Measurements from ENCODE around the gene ADAMTS13.

ADAMTS13 gene

DNA sequence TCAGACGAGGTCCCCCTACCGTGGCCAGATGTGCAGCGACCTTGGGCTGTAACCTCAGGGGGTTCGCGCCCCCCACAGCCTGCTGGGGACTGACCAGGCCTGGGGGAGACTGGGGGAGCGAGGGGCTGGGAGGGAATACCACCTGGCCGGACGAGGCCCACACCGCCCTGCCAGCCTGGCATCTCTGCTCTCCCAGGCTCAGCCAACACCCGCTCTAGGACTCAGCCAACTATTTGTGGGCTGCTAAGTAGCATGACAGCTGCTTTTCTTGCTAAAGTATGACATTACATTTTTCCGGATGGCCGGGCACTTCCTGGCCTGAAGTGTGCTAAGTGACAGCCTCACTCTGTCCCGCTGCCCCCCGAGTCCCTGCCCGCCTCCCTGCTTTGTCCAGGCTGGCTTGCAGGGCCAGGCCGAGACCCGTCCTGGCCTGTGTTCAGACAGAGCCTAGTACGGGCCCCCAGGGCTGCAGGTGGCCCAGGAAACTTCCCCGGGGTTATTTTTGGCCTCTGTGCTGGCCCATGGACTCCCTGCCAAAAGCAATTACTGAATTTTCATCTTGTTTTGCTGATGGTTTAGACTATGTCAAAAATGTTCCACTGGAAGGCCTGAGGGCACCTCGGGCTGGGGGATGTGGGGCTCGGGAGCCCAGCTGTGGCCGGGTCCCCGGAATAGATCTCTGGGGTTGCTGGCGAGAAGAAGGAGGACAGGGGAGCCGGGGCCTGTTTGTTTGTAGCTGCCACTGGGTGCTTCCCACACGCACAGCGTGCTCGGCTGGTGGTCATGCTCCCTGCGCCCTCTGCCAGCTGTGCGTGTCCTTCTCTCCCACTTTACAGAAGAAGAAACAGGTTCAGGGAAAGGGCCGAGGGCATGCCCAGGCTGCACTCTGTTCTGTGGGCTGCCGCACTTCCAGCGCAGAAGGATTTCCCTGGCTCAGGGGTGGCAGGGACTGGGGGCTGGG, 70.2 kb downstream of the ADAMTS13 start:
- no peak for DNase-seq

DNA sequence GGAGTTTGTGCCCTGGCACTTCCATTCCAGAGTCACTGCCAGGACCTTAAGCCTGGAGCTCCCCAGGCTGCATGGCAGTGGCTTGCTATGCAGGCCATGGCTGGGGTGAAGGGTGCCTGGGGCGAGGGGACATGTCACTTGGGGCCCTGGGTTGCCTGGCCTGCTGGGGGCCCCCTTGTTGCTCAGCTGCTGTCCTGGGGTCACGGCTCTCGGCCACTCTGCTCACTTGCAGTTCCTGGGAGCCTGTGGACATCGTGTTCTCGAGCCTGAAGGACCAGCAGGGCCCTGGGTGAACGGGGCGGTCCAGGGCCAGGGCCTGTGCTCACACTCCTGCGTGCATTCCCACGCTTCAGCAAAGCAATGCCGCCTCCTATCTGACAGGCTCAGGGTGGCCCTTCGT, 71.3 kb downstream of the ADAMTS13 start:
- DNase-seq: no peak

DNA sequence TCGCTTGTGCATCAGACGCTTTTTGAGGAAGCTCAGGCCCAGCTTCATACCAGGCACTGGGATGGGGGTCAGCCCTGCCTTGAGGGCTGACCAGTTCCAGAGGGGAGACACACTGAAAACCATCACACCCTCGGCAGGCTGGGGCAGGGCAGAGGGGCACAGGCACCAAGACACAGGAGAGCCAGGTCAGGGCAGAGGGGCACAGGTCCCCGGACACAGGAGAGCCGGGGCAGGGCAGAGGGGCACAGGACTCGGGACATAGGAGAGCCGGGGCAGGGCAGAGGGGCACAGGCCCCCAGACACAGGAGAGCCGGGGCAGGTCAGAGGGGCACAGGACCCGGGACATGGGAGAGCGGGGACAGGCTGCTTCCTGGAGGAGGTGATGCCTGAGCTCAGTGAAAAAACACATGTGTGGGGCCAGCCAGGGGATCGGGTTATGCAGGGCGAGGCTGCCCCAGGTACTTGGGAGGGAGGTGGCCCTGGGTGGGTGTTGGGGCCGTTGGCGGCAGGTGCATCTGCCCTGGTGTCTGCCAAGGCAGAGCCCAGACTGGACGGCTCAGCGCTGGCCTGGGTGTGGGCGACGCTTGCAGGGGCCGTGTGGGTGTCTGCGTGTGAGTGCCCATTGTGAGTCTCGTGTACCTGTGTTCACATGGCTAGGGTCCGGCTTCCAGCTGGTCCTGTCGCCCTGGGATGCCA, 71.8 kb downstream of the ADAMTS13 start:
- no peak for DNase-seq

DNA sequence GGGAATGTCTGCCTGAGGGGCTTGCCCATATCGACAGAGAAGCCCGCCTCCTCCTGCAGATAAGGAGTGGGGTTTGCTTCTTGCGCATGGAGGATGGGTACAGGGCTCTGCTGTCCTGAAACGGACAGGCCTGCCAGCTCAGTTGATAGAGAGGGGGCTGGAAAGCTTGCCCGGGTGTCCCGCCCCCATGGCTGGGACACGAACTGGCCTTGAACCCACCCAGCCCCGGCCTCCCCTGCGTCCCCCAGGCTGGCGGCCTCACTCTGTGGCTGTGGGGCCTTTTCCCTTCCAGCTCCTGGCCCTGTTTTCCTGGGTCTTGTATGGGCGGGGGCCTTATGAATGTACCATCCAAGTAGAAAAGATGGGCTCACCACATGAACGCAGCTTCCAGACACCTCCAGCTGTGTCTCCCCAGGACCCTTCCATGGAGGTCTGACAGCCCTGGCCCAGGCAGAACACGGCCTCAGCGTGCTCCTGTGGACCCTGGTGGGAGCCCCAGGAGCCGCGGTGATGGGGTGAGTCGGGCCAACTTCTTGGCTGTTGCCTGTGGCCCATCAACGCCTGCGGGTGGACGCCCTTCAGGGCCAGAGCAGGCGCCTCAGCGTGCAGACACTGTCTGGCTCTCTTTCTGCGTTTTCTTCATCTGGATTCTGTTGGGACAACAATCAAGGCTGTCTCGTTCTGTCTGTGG, 72.6 kb downstream of the ADAMTS13 start:
- no peak for DNase-seq

DNA sequence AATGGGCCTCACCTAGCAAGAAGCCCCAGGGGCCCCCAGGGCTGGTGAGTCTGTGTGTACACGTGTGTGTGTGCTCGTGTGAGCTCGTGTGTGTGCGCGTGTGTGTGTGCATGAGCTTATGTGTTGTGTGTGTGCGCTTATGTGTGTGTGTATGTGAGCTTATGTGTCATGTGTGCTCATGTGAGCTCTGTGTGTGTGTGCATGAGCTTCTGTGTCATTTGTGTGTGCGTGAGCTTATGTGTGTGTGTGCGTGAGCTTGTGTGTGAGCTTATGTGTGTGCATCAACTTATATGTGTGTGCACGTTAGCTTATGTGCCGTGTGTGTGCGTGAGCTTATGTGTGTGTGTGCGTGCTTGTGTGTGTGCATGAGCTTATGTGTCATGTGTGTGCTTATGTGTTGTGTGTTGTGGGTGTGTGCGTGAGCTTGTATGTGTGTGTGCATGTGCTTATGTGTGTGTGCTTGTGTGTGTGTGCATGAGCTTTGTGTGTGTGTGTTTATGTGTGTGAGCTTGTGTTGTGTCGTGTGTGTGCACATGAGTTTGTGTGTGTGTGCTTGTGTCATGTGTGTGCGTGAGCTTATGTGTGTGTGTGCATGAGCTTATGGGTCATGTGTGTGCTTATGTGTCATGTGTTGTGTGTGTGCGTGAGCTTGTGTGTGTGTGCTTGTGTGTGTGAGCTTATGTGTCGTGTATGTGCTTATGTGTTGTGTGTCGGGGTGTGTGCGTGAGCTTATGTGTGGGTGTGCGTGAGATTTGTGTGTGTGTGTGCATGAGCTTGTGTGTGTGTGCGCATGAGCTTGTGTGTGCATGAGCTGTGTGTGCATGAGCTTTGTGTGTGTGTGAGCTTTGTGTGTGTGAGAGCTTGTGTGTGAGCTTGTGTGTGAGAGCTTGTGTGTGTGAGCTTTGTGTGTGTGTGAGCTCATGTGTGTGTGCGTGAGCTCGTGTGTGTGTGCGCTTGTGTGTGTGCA, 73.4 kb downstream of the ADAMTS13 start:
- DNase-seq: no peak

DNA sequence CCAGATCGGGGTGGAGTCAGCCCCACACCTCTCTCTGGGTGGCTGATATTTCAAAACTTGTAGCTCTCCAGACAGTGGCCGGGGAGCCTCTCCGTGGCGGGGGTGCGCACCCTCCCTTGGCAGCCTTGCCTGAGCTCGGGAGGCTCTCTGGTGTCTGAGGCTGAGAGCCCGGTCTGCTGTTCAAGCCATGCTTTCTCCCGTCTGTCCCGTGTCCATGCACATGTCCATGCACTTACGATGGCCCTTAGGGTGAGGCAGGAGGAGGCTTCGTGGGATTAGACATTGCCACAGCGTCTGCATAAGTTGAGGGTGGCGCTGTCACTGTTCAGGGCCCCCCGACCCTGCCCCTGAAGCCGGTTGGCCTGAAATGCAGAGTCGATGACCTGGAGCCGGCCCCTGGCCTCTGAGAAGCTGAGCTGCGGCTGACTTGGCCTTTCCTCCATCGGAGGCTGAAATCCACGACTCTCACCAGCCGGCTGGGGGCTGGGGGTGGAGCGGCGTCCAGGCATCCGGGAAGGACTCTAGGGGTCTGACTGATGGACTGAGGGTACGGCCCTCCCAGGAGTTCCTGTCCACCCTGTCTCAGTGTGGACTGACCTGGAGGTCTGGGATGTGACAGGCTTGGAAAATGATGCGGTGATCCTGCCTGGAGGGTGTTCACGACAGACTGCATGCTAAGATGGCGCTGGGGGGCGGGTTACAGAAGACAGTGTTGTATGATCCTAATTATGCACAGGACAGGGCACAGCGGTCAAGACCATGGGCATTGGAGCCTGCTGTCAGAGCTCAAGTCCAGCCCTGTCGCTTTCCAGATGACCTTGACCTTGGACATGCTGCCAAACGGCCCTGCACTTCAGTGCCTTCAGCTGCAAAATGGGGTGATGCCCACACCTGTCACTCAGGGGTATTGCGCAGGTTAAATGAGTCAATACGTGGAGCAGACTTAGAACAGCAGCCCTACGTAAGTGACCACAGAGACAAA, 75.0 kb downstream of the ADAMTS13 start:
- no peak for DNase-seq

DNA sequence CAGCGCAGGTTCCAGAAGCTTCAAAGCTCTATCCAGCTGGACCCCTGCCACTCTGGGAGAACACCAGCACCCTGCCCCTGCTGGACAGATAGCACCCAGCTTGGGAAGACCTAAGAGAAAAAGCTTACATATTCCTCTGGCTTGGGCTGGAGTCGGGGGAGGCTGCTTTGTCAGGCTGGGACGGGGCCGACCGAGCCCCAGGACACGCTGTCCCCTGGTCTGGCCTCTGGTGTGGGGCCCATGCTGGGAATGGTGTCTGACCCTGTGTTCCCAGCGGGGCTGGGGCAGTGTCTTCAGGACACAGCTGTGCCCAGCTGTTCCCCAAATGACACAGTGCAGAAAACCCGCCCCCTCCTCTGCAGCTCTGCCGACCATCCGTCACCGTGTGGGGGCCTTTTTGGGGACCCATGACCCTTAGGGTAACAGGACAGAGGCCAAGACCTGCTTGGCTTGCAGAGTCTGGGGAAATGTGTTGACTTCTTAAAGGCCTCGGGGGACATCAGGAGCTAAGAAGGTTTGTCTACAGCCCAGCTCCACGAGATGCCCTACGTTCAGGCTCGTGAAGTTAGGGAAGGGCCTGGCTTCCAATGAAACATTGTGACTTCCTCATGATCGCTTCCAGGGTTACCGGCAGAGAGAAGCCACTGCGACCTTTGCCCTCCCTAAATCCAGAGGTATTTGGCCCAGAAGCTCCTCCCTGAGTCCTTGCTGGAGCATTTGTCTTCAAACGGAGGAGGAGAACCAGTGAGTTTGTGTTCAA, 77.1 kb downstream of the ADAMTS13 start:
- no peak for DNase-seq

DNA sequence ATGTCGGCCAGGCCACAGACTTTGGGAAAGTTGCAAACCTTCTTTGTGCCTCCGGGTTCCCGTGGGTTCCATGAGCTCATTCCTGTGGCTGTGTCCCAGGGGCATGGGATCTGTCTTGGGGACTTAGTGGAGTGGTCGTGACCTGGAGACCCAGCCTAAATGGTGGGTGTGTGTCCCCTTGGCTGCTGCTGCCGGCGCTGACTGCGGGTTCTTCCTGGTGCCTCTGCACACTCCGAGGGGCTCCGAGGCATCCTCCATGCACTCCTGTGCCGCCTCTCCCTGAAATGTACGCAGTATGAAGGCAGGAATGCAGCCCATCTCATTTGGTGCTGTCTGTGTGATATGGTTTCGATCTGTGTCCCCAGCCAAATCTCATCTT, 77.7 kb downstream of the ADAMTS13 start:
- DNase-seq: no peak

DNA sequence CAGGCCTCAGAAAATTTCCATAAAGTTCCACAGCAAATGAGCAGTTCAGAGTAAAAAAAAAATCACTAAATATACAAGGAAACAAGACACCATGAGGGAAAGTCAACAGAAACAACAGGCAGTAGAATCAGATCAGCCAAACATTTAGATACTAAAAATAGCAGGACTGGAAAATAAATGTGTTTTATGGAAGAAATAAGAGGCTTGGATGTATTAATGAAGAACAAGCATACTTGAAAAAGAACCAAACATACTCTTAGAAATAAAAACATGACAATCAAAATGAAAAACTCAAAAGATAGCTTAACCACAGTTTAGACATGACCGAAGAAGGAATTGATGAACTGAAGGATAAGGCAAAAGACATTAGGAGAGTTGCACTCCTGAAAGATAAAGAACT, 79.9 kb downstream of the ADAMTS13 start:
- DNase-seq: no peak

DNA sequence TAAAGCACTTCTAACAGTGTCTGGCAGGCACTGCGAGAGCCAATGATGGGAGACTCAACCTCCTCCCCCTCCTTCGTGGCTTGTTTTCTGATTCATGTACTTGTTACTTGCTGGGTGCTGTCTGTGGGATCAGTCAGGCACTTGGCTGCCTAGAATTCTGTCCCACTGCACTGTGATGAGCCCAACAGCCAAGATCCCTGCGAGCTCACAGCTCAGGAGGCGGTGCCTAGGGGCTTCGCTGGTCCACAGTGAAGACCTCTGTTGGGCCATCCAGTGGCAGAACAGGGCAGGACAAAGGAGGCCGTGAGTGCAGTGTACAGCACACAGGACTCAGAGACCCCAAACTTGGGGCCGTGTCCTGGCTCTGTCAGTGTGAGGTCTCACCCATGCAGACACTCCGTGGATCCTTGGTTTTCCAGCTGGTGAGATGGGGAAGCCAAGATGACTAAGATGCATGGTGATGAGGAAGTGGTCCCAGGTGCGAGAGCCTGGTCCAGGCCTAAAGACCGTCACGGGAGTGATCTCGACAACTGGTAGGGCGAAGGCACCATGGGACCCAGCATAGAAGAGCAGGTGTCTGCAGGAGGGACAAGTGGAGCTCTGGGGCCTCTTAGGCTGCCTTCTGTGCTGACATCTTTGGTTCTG, 83.1 kb downstream of the ADAMTS13 start:
- no peak for DNase-seq

DNA sequence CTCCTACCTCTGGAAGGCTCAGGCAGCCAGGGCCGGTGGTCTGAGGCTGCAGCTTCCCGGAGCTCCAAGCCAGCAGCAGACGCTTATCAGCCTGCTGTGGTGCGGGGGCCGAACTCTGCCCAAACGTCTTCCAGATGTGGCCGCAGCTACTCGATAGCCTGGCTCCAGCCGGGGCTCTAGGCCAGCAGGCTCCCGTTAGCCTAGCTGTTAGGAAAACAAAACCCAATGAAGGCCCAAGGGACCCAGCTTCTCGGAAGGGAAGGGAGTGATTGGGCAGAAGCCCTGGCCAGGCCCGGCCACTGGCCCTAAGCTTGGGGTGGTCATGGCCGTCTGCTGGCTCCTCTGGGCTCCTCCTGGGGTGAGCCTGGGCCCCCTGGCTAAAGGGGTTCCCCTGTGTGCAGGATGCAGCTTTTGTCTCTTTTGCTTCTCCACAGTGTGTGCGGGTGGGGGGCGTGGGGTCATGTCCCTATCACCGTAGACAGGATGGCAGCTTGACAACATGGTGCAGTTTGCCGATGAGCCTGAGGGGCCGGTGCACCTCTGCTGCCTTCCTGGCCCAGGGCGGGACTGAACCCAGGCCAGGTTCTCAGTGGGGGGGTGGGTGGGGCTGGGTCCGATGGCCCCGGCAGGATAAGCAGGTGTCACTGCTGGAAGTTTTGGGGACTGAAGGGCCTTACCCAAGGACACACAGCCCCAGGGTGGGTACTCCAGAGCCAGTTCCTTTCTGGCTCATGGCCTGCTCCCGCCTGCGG, 83.9 kb downstream of the ADAMTS13 start:
- DNase-seq: no peak

DNA sequence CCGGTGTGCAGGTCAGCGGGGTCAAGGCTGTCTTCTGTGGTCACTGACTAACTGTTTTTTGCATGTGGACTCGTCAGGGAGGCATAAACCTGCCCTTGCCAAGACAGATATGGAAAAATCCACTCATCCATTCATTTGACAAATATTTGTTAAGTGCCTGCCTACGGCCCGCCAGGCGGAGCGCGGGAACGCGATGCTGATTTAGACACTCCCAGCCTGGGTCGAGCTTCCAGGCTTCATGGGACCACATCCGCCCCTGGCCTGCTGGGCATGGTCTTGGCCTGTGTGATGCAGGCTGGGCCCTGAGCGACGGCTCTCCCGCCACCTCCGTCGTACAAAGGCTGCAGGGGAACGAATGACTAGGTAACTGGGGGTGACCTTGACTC, 84.5 kb downstream of the ADAMTS13 start:
- no peak for DNase-seq

DNA sequence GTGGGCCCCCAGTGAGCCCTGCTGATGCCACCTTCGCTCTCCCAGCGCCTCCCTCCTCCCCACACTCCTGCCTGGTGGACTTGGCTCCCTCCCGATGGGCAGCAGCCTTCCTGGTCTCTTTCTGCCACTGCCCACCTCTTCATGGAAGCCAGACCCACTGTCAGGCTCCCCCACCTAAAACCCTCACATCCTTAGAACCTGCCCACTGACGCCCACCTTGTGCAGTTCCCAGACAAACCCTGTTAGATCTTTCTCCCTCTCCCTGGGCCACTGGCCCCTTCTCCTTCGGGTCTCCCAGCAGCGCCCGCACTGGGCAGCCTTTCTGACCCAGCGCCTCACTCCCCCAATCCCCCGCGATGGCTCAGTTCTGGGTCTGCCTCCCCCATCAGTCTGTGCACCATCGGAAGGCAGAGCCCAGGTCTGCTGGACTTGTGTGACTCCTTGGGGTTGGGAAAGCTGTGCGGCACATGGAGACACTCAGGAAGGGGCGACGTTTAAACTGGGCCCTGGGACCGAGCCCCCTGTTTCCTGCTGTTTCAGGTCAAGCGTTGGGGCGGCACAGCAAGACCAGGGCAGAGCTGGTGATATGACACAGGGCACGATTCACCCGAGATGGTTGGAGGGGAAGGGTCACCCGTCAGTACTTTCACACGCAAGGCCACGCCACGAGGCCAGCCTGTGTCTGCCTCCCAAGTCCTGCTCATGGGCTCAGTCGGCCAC, 85.2 kb downstream of the ADAMTS13 start:
- DNase-seq: no peak

DNA sequence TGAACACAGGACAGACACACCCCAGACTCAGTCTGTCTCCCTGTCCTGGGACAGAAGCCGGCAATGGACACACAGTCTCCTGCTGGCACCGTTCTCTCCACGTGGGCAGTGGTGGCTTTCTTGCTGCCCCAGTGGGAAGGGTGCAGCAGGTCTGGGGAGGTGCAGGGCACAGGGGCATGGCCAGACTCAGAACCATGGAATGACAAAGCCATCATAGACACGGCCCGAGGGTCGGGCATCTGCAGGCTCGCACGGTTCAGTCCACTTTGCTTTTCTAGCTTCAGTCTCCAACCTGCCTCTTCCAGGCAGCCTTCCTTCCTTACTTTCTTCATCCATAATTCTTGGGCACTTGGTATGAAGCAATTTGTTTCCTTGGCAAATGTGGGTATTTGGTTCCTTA, 85.9 kb downstream of the ADAMTS13 start:
- no peak for DNase-seq

Data from amniotic stem cell (primary cell).